BLaER1 treated with 17β-estradiol and CSF1 and Interleukin-3, amounts not matched to agents 10 nM and 100 nM (cell line): ENCODE data around the gene SLC1A2.
"Not testable (repeated sequence)": the region's sequence is repeated elsewhere in the genome, so short reads cannot be mapped to it uniquely, and the experiment has no call there.

Experiments
- H3K27ac ChIP-seq, 11 experiments: shearing (Covaris generic); formaldehyde crosslinking; 2 replicates each; pipeline ENCODE4 v1.8.1; 2022
- H3K27me3 ChIP-seq, 11 experiments: shearing (Covaris generic); formaldehyde crosslinking; 2 replicates each; pipeline ENCODE4 v1.8.1; 2022
- H3K36me3 ChIP-seq, 11 experiments: shearing (Covaris generic); formaldehyde crosslinking; 2 replicates each; pipeline ENCODE4 v1.8.1; 2022
- H3K4me1 ChIP-seq, 10 experiments: shearing (Covaris generic); formaldehyde crosslinking; 2 replicates each; pipeline ENCODE4 v1.8.1; 2022
- H3K4me2 ChIP-seq, 11 experiments: shearing (Covaris generic); formaldehyde crosslinking; 2 replicates each; pipeline ENCODE4 v1.8.1; 2022
- H3K4me3 ChIP-seq, 10 experiments: shearing (Covaris generic); formaldehyde crosslinking; 2 replicates each; pipeline ENCODE4 v1.8.1; 2022
- H3K9ac ChIP-seq, 11 experiments: shearing (Covaris generic); formaldehyde crosslinking; 2 replicates each; pipeline ENCODE4 v1.8.1; 2022
- H3K9me3 ChIP-seq, 11 experiments: shearing (Covaris generic); formaldehyde crosslinking; replicated peaks in 1 of 11; 2 replicates each; pipeline ENCODE4 v1.8.1; 2022
- H4K20me1 ChIP-seq, 11 experiments: shearing (Covaris generic); formaldehyde crosslinking; 2 replicates each; pipeline ENCODE4 v1.8.1; 2022
- Cebpa-rat ChIP-seq, 11 experiments: shearing (Covaris generic); IDR thresholded peaks; 2 replicates each; pipeline ENCODE4 v1.8.1; 2022

The SLC1A2 gene

GRCh38 chr11:35226756-35227155 lies 192.6 kb downstream of the SLC1A2 start:
- Histone ChIP-seq H3K36me3 (peaks cover 96 to 100% (median 100%) of the 10 kb centered on the region in 11 experiments), H3K9ac (peak overlapping the region in 1 of 11 experiments; percentile 49; a peak in 2 of 22 replicates), H3K4me1 (peaks cover 0 to 44% (median 13%) of the 10 kb centered on the region in 10 experiments; a peak in 12 of 20 replicates), H3K9me3 (peaks cover 0 to 42% (median 0%) of the 10 kb centered on the region in 11 experiments; a peak in 10 of 22 replicates), H3K27ac (peak overlapping the region in 5 of 11 experiments; percentile 34 to 79 (median 65); a peak in 8 of 22 replicates), H3K4me2 (peak overlapping the region in 5 of 11 experiments; percentile 48 to 59 (median 58); a peak in 8 of 22 replicates)
- H4K20me1 ChIP-seq, H3K27me3 ChIP-seq, H3K4me3 ChIP-seq: not testable (repeated sequence)
- peak in 1 of 11 experiments; percentile 42; a peak in 2 of 22 replicates for TF ChIP-seq Cebpa-rat (IDR thresholded peaks at IDR 0.05)

GRCh38 chr11:35225946-35226520 lies 193.3 kb downstream of the SLC1A2 start:
- peaks cover 96 to 100% (median 100%) of the 10 kb centered on the region in 11 experiments for H3K36me3 ChIP-seq
- no peaks in the 10 kb centered on the region for H3K27me3 ChIP-seq
- peak overlapping the region in 2 of 11 experiments; percentile 48 to 59; a peak in 2 of 22 replicates for H3K4me2 ChIP-seq
- H3K4me1 ChIP-seq: peaks cover 0 to 44% (median 13%) of the 10 kb centered on the region in 10 experiments; a peak in 12 of 20 replicates
- H3K27ac ChIP-seq: peak overlapping the region in 2 of 11 experiments; percentile 75 to 79; a peak in 2 of 22 replicates
- H3K9ac ChIP-seq: no peak overlapping the region
- no peak overlapping the region for H3K4me3 ChIP-seq
- H3K9me3 ChIP-seq: peaks cover 0 to 40% (median 0%) of the 10 kb centered on the region in 11 experiments; a peak in 10 of 22 replicates
- TF ChIP-seq Cebpa-rat (IDR thresholded peaks at IDR 0.05): no peak
- peaks cover 0 to 9% (median 0%) of the 10 kb centered on the region in 11 experiments; a peak in 1 of 22 replicates for H4K20me1 ChIP-seq

GRCh38 chr11:35223991-35224390 lies 195.4 kb downstream of the SLC1A2 start:
- Histone ChIP-seq H3K27ac (no peak overlapping the region), H3K4me3 (no peak overlapping the region), H3K9ac (no peak overlapping the region), H4K20me1 (peaks cover 0 to 9% (median 0%) of the 10 kb centered on the region in 11 experiments; a peak in 2 of 22 replicates), H3K4me2 (no peak overlapping the region), H3K9me3 (peaks cover 0 to 20% (median 0%) of the 10 kb centered on the region in 11 experiments; a peak in 6 of 22 replicates), H3K27me3 (no peaks in the 10 kb centered on the region), H3K36me3 (peaks cover 96 to 100% (median 100%) of the 10 kb centered on the region in 11 experiments), H3K4me1 (peaks cover 0 to 44% (median 13%) of the 10 kb centered on the region in 10 experiments; a peak in 12 of 20 replicates)
- no peak for TF ChIP-seq Cebpa-rat (IDR thresholded peaks at IDR 0.05)

GRCh38 chr11:35223371-35223796 lies 196.0 kb downstream of the SLC1A2 start:
- H3K9me3 ChIP-seq: peaks cover 0 to 18% (median 0%) of the 10 kb centered on the region in 11 experiments; a peak in 5 of 22 replicates
- no peak for TF ChIP-seq Cebpa-rat (IDR thresholded peaks at IDR 0.05)
- peaks cover 0 to 9% (median 0%) of the 10 kb centered on the region in 11 experiments; a peak in 1 of 22 replicates for H4K20me1 ChIP-seq
- no peak overlapping the region for H3K4me2 ChIP-seq
- H3K27me3 ChIP-seq: no peaks in the 10 kb centered on the region
- no peak overlapping the region for H3K27ac ChIP-seq
- H3K9ac ChIP-seq: no peak overlapping the region
- peaks cover 0 to 39% (median 13%) of the 10 kb centered on the region in 10 experiments; a peak in 12 of 20 replicates for H3K4me1 ChIP-seq
- peaks cover 96 to 100% (median 100%) of the 10 kb centered on the region in 11 experiments for H3K36me3 ChIP-seq
- no peak overlapping the region for H3K4me3 ChIP-seq

GRCh38 chr11:35218956-35219355 lies 200.4 kb downstream of the SLC1A2 start:
- H3K4me1 ChIP-seq: peaks cover 0 to 21% (median 0%) of the 10 kb centered on the region in 10 experiments; a peak in 8 of 20 replicates
- H4K20me1 ChIP-seq: peaks cover 0 to 8% (median 0%) of the 10 kb centered on the region in 11 experiments; a peak in 2 of 22 replicates
- H3K9me3 ChIP-seq: no peaks in the 10 kb centered on the region
- H3K9ac ChIP-seq: no peak overlapping the region
- no peaks in the 10 kb centered on the region for H3K27me3 ChIP-seq
- H3K27ac ChIP-seq: no peak overlapping the region
- H3K4me2 ChIP-seq: no peak overlapping the region
- peaks cover 96 to 100% (median 99%) of the 10 kb centered on the region in 11 experiments for H3K36me3 ChIP-seq
- TF ChIP-seq Cebpa-rat (IDR thresholded peaks at IDR 0.05): no peak
- H3K4me3 ChIP-seq: no peak overlapping the region

GRCh38 chr11:35216962-35217678 lies 202.2 kb downstream of the SLC1A2 start:
- Histone ChIP-seq H3K9ac (no peak overlapping the region), H4K20me1 (peaks cover 0 to 13% (median 0%) of the 10 kb centered on the region in 11 experiments; a peak in 3 of 22 replicates), H3K4me2 (no peak overlapping the region), H3K4me1 (peaks cover 0 to 39% (median 6%) of the 10 kb centered on the region in 10 experiments; a peak in 11 of 20 replicates), H3K27ac (0 out of 22 replicates have a peak overlapping the region, but pooled peaks of 1 of the 11 experiments have one; percentile 94), H3K9me3 (no peaks in the 10 kb centered on the region), H3K36me3 (peaks cover 77 to 100% (median 99%) of the 10 kb centered on the region in 11 experiments), H3K4me3 (no peak overlapping the region), H3K27me3 (no peaks in the 10 kb centered on the region)
- no peak for TF ChIP-seq Cebpa-rat (IDR thresholded peaks at IDR 0.05)

GRCh38 chr11:35215945-35216344 lies 203.4 kb downstream of the SLC1A2 start:
- TF ChIP-seq Cebpa-rat (IDR thresholded peaks at IDR 0.05): no peak
- H3K4me1 ChIP-seq: peaks cover 0 to 49% (median 15%) of the 10 kb centered on the region in 10 experiments; a peak in 12 of 20 replicates
- H3K27ac ChIP-seq: peak overlapping the region in 2 of 11 experiments; percentile 94 to 96; a peak in 1 of 22 replicates
- peaks cover 66 to 98% (median 96%) of the 10 kb centered on the region in 11 experiments for H3K36me3 ChIP-seq
- no peaks in the 10 kb centered on the region for H3K9me3 ChIP-seq
- H3K9ac ChIP-seq: no peak overlapping the region
- no peak overlapping the region for H3K4me2 ChIP-seq
- peaks cover 0 to 16% (median 0%) of the 10 kb centered on the region in 11 experiments; a peak in 3 of 22 replicates for H4K20me1 ChIP-seq
- no peaks in the 10 kb centered on the region for H3K27me3 ChIP-seq
- no peak overlapping the region for H3K4me3 ChIP-seq

GRCh38 chr11:35214792-35215193 lies 204.6 kb downstream of the SLC1A2 start:
- Histone ChIP-seq H3K9ac (peak overlapping the region in 3 of 11 experiments; percentile 12 to 39 (median 34); a peak in 2 of 22 replicates), H4K20me1 (peaks cover 0 to 20% (median 0%) of the 10 kb centered on the region in 11 experiments; a peak in 3 of 22 replicates), H3K27ac (peak overlapping the region in 4 of 11 experiments; percentile 13 to 96 (median 79); a peak in 7 of 22 replicates), H3K36me3 (peaks cover 65 to 98% (median 96%) of the 10 kb centered on the region in 11 experiments), H3K4me2 (peak overlapping the region in 4 of 11 experiments; percentile 19 to 89 (median 71); a peak in 8 of 22 replicates), H3K4me3 (no peak overlapping the region), H3K27me3 (no peaks in the 10 kb centered on the region), H3K9me3 (peaks cover 3 to 9% (median 7%) of the 10 kb centered on the region in 11 experiments; a peak in 21 of 22 replicates), H3K4me1 (peaks cover 0 to 60% (median 18%) of the 10 kb centered on the region in 10 experiments; a peak in 12 of 20 replicates)
- no peak for TF ChIP-seq Cebpa-rat (IDR thresholded peaks at IDR 0.05)
